Keratinocyte (primary cell): ENCODE results near the gene FTO. TPM values are rescaled to one million over a fixed set of nuclear protein-coding genes. Genes with fewer than 3 reads are reported as not detected.

Source experiments
- DNase-seq: peaks from one replicate; pipeline ENCODE4 v3.0.0-alpha.2; 2011; ENCODE audit warnings: low read depth, missing footprints, low spot score
- FAIRE-seq: peaks from 2 replicates; lab custom pipeline; 2011; peaks lifted over from hg19 to GRCh38; lab: Jason Lieb, UNC
- H2AFZ ChIP-seq: 2 replicates; pipeline ENCODE4 v1.6.0; 2012; ENCODE audit warnings: low read length, control low read depth, inconsistent platforms; ENCODE audit not compliant: control insufficient read depth
- H3K27ac ChIP-seq: 2 replicates; pipeline ENCODE4 v1.5.1; 2011; ENCODE audit warnings: low read length; ENCODE audit not compliant: control insufficient read depth, insufficient read depth
- H3K27me3 ChIP-seq: 3 replicates; pipeline ENCODE4 v1.6.0; 2011; ENCODE audit warnings: low read length; ENCODE audit not compliant: control insufficient read depth, insufficient read depth; ENCODE audit errors: extremely low read depth
- H3K36me3 ChIP-seq, 2 experiments: 2 replicates in 1 of 2; 3 replicates in 1 of 2; pipeline ENCODE4 v1.5.1; 2011; ENCODE audit warnings: low read length in 2 of 2, mild to moderate bottlenecking in 1 of 2; ENCODE audit not compliant: control insufficient read depth in 2 of 2, insufficient read depth in 2 of 2; ENCODE audit errors: extremely low read depth in 1 of 2
- H3K4me1 ChIP-seq: 3 replicates; pipeline ENCODE4 v1.5.1; 2011; ENCODE audit warnings: low read length; ENCODE audit not compliant: control insufficient read depth, insufficient read depth; ENCODE audit errors: extremely low read depth
- H3K4me2 ChIP-seq: 3 replicates; pipeline ENCODE4 v1.6.0; 2011; ENCODE audit warnings: low read depth, low read length; ENCODE audit not compliant: control insufficient read depth, insufficient read depth; ENCODE audit errors: extremely low read depth
- H3K4me3 ChIP-seq, 3 experiments: fragments of 200-600 bp in 1 of 3; sonication (generic) in 1 of 3; 2 replicates in 2 of 3; 3 replicates in 1 of 3; pipeline ENCODE4 v1.5.1; 2011 to 2016; ENCODE audit warnings: low read length in 3 of 3, mild to moderate bottlenecking in 3 of 3, control low read depth in 2 of 3, inconsistent platforms in 1 of 3, low read depth in 1 of 3, mixed read lengths in 1 of 3, mixed run types in 1 of 3, moderate library complexity in 1 of 3; ENCODE audit not compliant: control insufficient read depth in 2 of 3, insufficient read depth in 2 of 3; ENCODE audit errors: extremely low read depth in 1 of 3
- H3K79me2 ChIP-seq: 2 replicates; pipeline ENCODE4 v1.6.0; 2012; ENCODE audit warnings: low read length; ENCODE audit not compliant: control insufficient read depth, insufficient read depth
- H3K9ac ChIP-seq: 3 replicates; pipeline ENCODE4 v1.6.0; 2011; ENCODE audit warnings: low read length; ENCODE audit not compliant: control insufficient read depth, insufficient read depth; ENCODE audit errors: extremely low read depth
- H3K9me1 ChIP-seq: 3 replicates; pipeline ENCODE4 v1.6.0; 2011; ENCODE audit warnings: low read length; ENCODE audit not compliant: control insufficient read depth, insufficient read depth; ENCODE audit errors: extremely low read depth
- H3K9me3 ChIP-seq: 2 replicates; pipeline ENCODE4 v1.5.1; 2012; ENCODE audit warnings: low read depth, low read length; ENCODE audit not compliant: control insufficient read depth
- H4K20me1 ChIP-seq: 3 replicates; pipeline ENCODE4 v1.6.0; 2011; ENCODE audit warnings: low read length; ENCODE audit not compliant: control insufficient read depth, insufficient read depth; ENCODE audit errors: extremely low read depth
- EZH2 ChIP-seq: IDR thresholded peaks from one replicate; pipeline ENCODE4 v1.6.1; 2012; ENCODE audit warnings: inconsistent platforms, mild to moderate bottlenecking, low read length, moderate library complexity
- dilution Hi-C: fragments of 300-500 bp; cut with MboI; formaldehyde crosslinking; loops from one replicate; pipeline ENCODE4 v1.7.0; 2020; ENCODE audit warnings: low sequenced_read_pairs; ENCODE audit not compliant: extremely low pct_ligation_motif_present
- polyA plus RNA-seq, 5 experiments: library from polyadenylated mRNA; depleted of rRNA in 3 of 5; stranded (reverse) in 3 of 5; stranded (forward) in 1 of 5; unstranded in 1 of 5; fragments of >200 nt; gene quantifications; 1 replicate in 1 of 5; 2 replicates in 3 of 5; 3 replicates in 1 of 5; pipeline versions ENCODE4 v1.2.1 to v1.2.3, GENCODE V29; 2011 to 2012; ENCODE audit warnings: missing spikeins in 2 of 5, low read depth in 1 of 5, low replicate concordance in 1 of 5
- TF ChIP-seq, protein P1 (sequence below), 3 experiments: IDR thresholded peaks in 1 of 3; conservative IDR thresholded peaks in 1 of 3; optimal IDR thresholded peaks in 1 of 3; 2 replicates in 2 of 3; 3 replicates in 1 of 3; pipeline versions ENCODE3 to v1.5.1; 2011; ENCODE audit warnings: low read length in 3 of 3, mild to moderate bottlenecking in 3 of 3, moderate library complexity in 2 of 3, control low read depth in 1 of 3, inconsistent platforms in 1 of 3; ENCODE audit not compliant: insufficient read depth in 2 of 3; ENCODE audit errors: extremely low read depth in 1 of 3

Gene FTO
- polyA plus RNA-seq, 1 donor (not counting 4 experiments of a cell fraction or from before 2014, with no cell fraction given) = 56.4 TPM

DNA sequence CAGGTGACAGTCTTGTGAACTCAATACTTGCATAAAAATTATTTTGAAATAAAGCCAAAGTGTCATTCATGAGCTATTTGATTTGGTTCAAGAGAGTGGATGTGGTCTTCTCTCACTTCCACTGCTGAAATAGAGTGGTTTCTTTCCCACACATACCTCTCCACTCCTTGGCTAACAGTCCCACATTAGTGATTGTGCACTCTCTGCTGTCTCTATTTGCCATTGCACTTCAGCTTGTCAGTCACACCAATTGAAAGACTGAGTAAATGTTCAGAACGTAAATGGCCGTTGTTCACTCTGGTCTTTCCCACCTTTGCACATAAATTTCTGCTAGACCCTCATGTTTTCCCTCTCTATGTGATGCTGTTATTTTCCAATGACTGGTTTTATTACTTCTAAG is 197.5 kb downstream of the FTO start:
- Histone ChIP-seq H3K4me1 (no peaks in the 10 kb centered on the region), H3K9me1 (no peaks in the 10 kb centered on the region), H3K9ac (no peak overlapping the region), H4K20me1 (no peaks in the 10 kb centered on the region), H3K4me2 (no peak overlapping the region), H3K36me3 (peaks cover 0 to 2% of the 10 kb centered on the region in 2 experiments), H3K9me3 (no peaks in the 10 kb centered on the region), H3K4me3 (no peak overlapping the region), H3K27ac (no peak overlapping the region), H3K27me3 (no peaks in the 10 kb centered on the region), H2AFZ (no peak overlapping the region), H3K79me2 (no peaks in the 10 kb centered on the region)
- FAIRE-seq (no peak), DNase-seq (no peak)
- no peak for TF ChIP-seq EZH2
- TF ChIP-seq, protein P1, sequence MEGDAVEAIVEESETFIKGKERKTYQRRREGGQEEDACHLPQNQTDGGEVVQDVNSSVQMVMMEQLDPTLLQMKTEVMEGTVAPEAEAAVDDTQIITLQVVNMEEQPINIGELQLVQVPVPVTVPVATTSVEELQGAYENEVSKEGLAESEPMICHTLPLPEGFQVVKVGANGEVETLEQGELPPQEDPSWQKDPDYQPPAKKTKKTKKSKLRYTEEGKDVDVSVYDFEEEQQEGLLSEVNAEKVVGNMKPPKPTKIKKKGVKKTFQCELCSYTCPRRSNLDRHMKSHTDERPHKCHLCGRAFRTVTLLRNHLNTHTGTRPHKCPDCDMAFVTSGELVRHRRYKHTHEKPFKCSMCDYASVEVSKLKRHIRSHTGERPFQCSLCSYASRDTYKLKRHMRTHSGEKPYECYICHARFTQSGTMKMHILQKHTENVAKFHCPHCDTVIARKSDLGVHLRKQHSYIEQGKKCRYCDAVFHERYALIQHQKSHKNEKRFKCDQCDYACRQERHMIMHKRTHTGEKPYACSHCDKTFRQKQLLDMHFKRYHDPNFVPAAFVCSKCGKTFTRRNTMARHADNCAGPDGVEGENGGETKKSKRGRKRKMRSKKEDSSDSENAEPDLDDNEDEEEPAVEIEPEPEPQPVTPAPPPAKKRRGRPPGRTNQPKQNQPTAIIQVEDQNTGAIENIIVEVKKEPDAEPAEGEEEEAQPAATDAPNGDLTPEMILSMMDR (optimal IDR thresholded peaks at IDR 0.05 in 1 of 3, IDR thresholded peaks at IDR 0.05 in 1 of 3, conservative IDR thresholded peaks at IDR 0.05 in 1 of 3; ENCODE audit: extremely low read depth in 1 of 3, insufficient read depth in 2 of 3, low read length in 3 of 3) = no peak
- dilution Hi-C loops = no loop called here

DNA sequence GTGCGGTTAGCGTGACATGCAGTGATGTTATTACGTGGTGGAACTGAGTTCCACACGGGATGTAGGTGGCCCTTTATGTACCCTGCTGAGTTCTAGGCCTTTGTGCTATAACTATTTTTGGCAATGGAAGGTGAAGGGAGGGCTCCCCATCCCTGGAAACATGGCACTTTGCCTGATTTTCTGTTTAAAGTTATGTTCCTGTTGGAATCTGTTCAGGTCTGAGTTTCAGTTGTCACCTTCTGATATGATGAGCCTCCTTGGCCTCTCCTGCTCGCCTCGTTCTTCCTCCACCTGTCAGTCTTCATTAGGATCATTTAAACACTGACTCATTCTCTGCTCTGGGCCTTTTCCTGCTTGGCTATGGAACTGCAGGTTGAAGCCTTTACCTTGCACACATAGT is 200.6 kb downstream of the FTO start:
- Histone ChIP-seq H3K9ac (no peak overlapping the region), H3K4me2 (no peak overlapping the region), H3K27me3 (no peaks in the 10 kb centered on the region), H4K20me1 (no peaks in the 10 kb centered on the region), H3K9me3 (no peaks in the 10 kb centered on the region), H3K27ac (no peak overlapping the region), H3K4me3 (no peak overlapping the region), H3K36me3 (peaks cover 0 to 2% of the 10 kb centered on the region in 2 experiments), H3K9me1 (no peaks in the 10 kb centered on the region), H2AFZ (no peak overlapping the region), H3K79me2 (no peaks in the 10 kb centered on the region), H3K4me1 (no peaks in the 10 kb centered on the region)
- DNase-seq = no peak
- FAIRE-seq = no peak
- TF ChIP-seq, protein P1 (optimal IDR thresholded peaks at IDR 0.05 in 1 of 3, IDR thresholded peaks at IDR 0.05 in 1 of 3, conservative IDR thresholded peaks at IDR 0.05 in 1 of 3; ENCODE audit: extremely low read depth in 1 of 3, insufficient read depth in 2 of 3, low read length in 3 of 3) = no peak
- TF ChIP-seq EZH2 = no peak
- dilution Hi-C loops = no loop called here
